Measurements from ENCODE around the gene BLOC1S6.

BLOC1S6 gene, protein sequence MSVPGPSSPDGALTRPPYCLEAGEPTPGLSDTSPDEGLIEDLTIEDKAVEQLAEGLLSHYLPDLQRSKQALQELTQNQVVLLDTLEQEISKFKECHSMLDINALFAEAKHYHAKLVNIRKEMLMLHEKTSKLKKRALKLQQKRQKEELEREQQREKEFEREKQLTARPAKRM
- long read RNA-seq, full-length matches to known transcripts, result 347 of 359 reads
- long read RNA-seq, partial matches to known transcripts, result 3 of 359 reads
- long read RNA-seq, other reads (novel, unspliced or antisense), result 9 of 359 reads

GRCh38 chr15:45587095-45587862 is at the start of gene BLOC1S6:
TSS of gene BLOC1S6 (plus strand) at chr15:45587379. CDS start at chr15:45587444, 65 bp downstream.
- Histone ChIP-seq H3K4me3 (replicated peaks; ENCODE audit: insufficient read depth, low read length) (peak within 1 kb of the TSS; percentile 93), H3K27ac (replicated peaks) (peak within 1 kb of the TSS; percentile 97), H3K27me3 (ENCODE audit: insufficient read depth, poor library complexity, severe bottlenecking) (no peaks in the 10 kb centered on the region)
- DNase-seq (ENCODE audit: low read depth in 1 of 2, low spot score in 1 of 2), result peak; percentile 89 to 91
- TF ChIP-seq POLR2AphosphoS5 (IDR thresholded peaks at IDR 0.05; ENCODE audit: low read depth), result peak; percentile 96
- peak; percentile 91 for TF ChIP-seq GABPA (IDR thresholded peaks at IDR 0.05; ENCODE audit: low read depth)
- peak; percentile 89 for TF ChIP-seq SPI1 (IDR thresholded peaks at IDR 0.05; ENCODE audit: borderline replicate concordance, low read depth)
- peak; percentile 73 for TF ChIP-seq REST (IDR thresholded peaks at IDR 0.05; ENCODE audit: insufficient replicate concordance, low read depth)
- TF ChIP-seq, protein P1, sequence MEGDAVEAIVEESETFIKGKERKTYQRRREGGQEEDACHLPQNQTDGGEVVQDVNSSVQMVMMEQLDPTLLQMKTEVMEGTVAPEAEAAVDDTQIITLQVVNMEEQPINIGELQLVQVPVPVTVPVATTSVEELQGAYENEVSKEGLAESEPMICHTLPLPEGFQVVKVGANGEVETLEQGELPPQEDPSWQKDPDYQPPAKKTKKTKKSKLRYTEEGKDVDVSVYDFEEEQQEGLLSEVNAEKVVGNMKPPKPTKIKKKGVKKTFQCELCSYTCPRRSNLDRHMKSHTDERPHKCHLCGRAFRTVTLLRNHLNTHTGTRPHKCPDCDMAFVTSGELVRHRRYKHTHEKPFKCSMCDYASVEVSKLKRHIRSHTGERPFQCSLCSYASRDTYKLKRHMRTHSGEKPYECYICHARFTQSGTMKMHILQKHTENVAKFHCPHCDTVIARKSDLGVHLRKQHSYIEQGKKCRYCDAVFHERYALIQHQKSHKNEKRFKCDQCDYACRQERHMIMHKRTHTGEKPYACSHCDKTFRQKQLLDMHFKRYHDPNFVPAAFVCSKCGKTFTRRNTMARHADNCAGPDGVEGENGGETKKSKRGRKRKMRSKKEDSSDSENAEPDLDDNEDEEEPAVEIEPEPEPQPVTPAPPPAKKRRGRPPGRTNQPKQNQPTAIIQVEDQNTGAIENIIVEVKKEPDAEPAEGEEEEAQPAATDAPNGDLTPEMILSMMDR (IDR thresholded peaks at IDR 0.05; ENCODE audit: insufficient read depth, low read length), result no peak

GRCh38 chr15:45539680-45540079 is 47.5 kb upstream of the BLOC1S6 start:
- no peak overlapping the region for H3K27ac ChIP-seq (replicated peaks)
- DNase-seq (ENCODE audit: low read depth in 1 of 2, low spot score in 1 of 2), result no peak
- peaks cover 4% of the 10 kb centered on the region for H3K27me3 ChIP-seq (ENCODE audit: insufficient read depth, poor library complexity, severe bottlenecking)
- TF ChIP-seq GABPA (IDR thresholded peaks at IDR 0.05; ENCODE audit: low read depth), result no peak
- no peak overlapping the region for H3K4me3 ChIP-seq (replicated peaks; ENCODE audit: insufficient read depth, low read length)

DNA sequence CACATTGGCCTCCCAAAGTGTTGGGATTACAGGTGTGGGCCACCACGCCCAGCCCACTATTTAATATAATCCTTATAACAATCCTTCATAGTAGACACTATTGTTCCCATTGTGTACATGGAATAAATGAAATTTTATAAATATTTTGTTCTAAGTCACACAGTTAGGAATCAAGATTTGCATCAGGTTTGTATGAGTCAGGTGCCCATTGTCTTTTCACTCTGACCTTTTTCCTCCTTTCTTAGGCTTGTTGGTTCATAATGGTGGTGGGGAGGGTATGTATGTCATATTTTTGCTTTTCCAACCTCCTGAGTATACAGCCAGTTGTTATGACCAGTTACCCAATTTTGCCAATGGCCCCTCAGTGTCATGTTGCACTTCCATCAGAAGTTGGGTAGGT is 46.6 kb upstream of the BLOC1S6 start:
- no peak for DNase-seq (ENCODE audit: low read depth in 1 of 2, low spot score in 1 of 2)
- Histone ChIP-seq H3K27me3 (ENCODE audit: insufficient read depth, poor library complexity, severe bottlenecking) (peaks cover 3% of the 10 kb centered on the region), H3K4me3 (replicated peaks; ENCODE audit: insufficient read depth, low read length) (no peak overlapping the region), H3K27ac (replicated peaks) (no peak overlapping the region)
- no peak for TF ChIP-seq SPI1 (IDR thresholded peaks at IDR 0.05; ENCODE audit: borderline replicate concordance, low read depth)
- no peak for TF ChIP-seq GABPA (IDR thresholded peaks at IDR 0.05; ENCODE audit: low read depth)
- TF ChIP-seq, protein P1 (IDR thresholded peaks at IDR 0.05; ENCODE audit: insufficient read depth, low read length), result no peak
- TF ChIP-seq REST (IDR thresholded peaks at IDR 0.05; ENCODE audit: insufficient replicate concordance, low read depth), result no peak
- no peak for TF ChIP-seq POLR2AphosphoS5 (IDR thresholded peaks at IDR 0.05; ENCODE audit: low read depth)

DNA sequence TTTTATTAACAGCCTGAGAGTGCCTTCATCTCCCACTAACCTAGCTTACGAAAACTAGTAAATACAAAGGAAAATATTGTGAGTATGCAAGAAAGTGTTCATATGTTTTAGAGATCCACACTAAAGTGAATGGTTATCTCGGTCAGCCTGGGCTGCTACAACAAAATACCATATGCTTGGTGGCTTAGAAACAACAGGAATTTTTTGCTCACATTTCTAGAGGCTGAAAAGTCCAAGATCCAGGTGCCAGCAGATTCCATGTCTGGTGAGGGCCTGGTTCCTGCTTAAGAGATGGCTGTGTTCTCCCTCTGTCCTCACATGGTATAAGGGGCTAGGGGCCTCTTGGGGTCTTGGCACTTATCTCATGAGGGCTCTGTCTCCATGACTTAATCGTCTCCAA is 44.1 kb upstream of the BLOC1S6 start:
- DNase-seq (ENCODE audit: low read depth in 1 of 2, low spot score in 1 of 2), result no peak
- Histone ChIP-seq H3K4me3 (replicated peaks; ENCODE audit: insufficient read depth, low read length) (no peak overlapping the region), H3K27me3 (ENCODE audit: insufficient read depth, poor library complexity, severe bottlenecking) (no peaks in the 10 kb centered on the region), H3K27ac (replicated peaks) (no peak overlapping the region)
- TF ChIP-seq GABPA (IDR thresholded peaks at IDR 0.05; ENCODE audit: low read depth) (no peak), REST (IDR thresholded peaks at IDR 0.05; ENCODE audit: insufficient replicate concordance, low read depth) (no peak), POLR2AphosphoS5 (IDR thresholded peaks at IDR 0.05; ENCODE audit: low read depth) (no peak), SPI1 (IDR thresholded peaks at IDR 0.05; ENCODE audit: borderline replicate concordance, low read depth) (no peak)
- TF ChIP-seq, protein P1 (IDR thresholded peaks at IDR 0.05; ENCODE audit: insufficient read depth, low read length), result no peak

Measured in HL-60 (cell line).